ENCODE measurements around the gene UBAC2. TPM values are rescaled to one million over a fixed set of nuclear protein-coding genes. Genes with fewer than 3 reads are reported as not detected.

The UBAC2 gene
- total and polyA plus RNA-seq, 2 of the 8 experiments (the other 6 are each of a cell fraction or from before 2014, with no cell fraction given), result 75.9 to 76.9 TPM

DNA sequence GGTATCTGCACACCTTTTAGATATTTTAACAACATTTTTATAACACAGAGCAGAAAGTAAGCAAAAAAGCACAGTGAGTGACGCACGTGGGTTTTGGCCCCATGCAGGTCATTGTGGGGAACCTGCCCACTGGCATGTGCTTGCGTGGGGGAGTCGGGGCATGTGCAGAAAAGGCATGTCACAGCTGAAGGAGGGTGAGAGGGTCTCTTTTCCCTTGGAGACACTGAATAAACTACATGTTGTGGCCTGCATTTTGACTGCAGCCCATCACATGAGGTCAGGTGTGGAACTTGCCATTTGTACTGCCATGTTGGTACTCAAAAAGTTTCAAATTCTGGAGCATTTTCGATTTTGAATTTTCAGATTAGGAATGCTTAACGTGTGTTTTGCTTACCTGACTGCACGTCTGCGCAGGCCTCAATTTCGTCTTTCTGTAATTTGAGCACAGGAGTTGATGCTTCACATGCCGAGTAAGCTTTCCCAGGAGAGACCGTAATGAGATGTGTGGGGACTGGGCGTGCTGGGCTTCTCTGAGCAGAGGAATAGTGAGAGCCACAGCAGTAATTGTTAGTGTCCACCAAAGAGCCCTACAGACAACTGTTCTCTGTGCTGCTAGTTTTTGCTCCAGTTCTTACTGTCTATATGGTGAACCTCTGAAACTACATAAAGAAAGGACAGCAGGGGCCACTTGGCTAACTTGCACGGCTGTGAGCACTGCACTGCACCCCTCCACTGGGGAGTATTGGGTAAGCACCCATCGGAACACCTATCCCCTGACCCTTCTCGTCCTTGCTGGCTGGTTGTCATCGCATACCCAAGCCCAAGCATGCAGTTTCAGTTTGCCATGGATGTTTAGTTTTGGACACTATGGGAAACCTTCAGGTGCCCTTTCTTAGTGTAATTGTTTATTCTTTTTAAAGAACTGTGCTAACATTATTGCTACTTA is 179.5 kb downstream of the UBAC2 start:
- no peak overlapping the region for H4K5ac ChIP-seq (ENCODE audit: insufficient read length, low read depth, low read length)
- H3K18ac ChIP-seq (ENCODE audit: extremely low read depth, low read length), result no peak overlapping the region
- H2BK15ac ChIP-seq (ENCODE audit: low read length), result no peak overlapping the region
- ChIA-PET POLR2A (ENCODE audit: partially characterized antibody) (interaction anchor here (1.4 kb wide), 1 partner anchor 20 kb away, joined by 4 read pairs; no protein-coding TSS in a partner anchor), CTCF (ENCODE audit: partially characterized antibody) (interaction anchor here (1.1 to 16.2 kb wide), 9 partner anchors 8 to 204 kb away, joined by 3 to 227 read pairs (median 11); no protein-coding TSS in a partner anchor)
- no peak overlapping the region for H3K4me3 ChIP-seq (ENCODE audit: extremely low read depth in 1 of 4, insufficient read depth in 2 of 4, low read depth in 3 of 4, low read length in 4 of 4)
- no peak overlapping the region for H4K8ac ChIP-seq (ENCODE audit: extremely low read depth, insufficient read depth, low read length)
- TF ChIP-seq KDM4A (IDR thresholded peaks at IDR 0.05; ENCODE audit: low read depth, low read length, severe bottlenecking) (no peak), POLR2AphosphoS5 (IDR thresholded peaks at IDR 0.05; ENCODE audit: low read depth, low read length) (peak; percentile 21; the same call in 1 of the 2 replicates)
- no peaks in the 10 kb centered on the region for H3K23me2 ChIP-seq (ENCODE audit: low read depth, low read length)
- no peak overlapping the region for H3K23ac ChIP-seq (ENCODE audit: insufficient read length)
- no peak overlapping the region for H2BK120ac ChIP-seq (replicated peaks; ENCODE audit: low read depth, low read length)
- H2AFZ ChIP-seq (ENCODE audit: low read length), result no peak overlapping the region
- no peaks in the 10 kb centered on the region for H3K9me3 ChIP-seq (ENCODE audit: insufficient read depth in 2 of 2, low read depth in 1 of 2, low read length in 1 of 2)
- H3K4me2 ChIP-seq (ENCODE audit: insufficient read depth in 1 of 2, low read depth in 2 of 2, low read length in 2 of 2), result no peak overlapping the region; a peak in 1 of 4 replicates
- no peak overlapping the region for H2AK5ac ChIP-seq (ENCODE audit: low read depth, low read length)
- H3K14ac ChIP-seq (ENCODE audit: insufficient read length), result no peak overlapping the region
- no peaks in the 10 kb centered on the region for H4K20me1 ChIP-seq (replicated peaks in 1 of 2; ENCODE audit: control insufficient read depth in 1 of 2, insufficient read depth in 2 of 2, low read length in 2 of 2)
- no peak overlapping the region for H2BK5ac ChIP-seq (ENCODE audit: low read depth, low read length)
- no peak for FAIRE-seq
- H3K27me3 ChIP-seq (replicated peaks in 1 of 4; ENCODE audit: control insufficient read depth in 3 of 4, extremely low read depth in 1 of 4, insufficient read depth in 3 of 4, low read length in 3 of 4), result no peaks in the 10 kb centered on the region
- H3K56ac ChIP-seq (replicated peaks; ENCODE audit: insufficient read length, low read depth, low read length), result no peak overlapping the region
- no peak overlapping the region for H2BK12ac ChIP-seq (ENCODE audit: low read depth, low read length)
- peaks cover 2 to 19% (median 9%) of the 10 kb centered on the region in 4 experiments for H3K4me1 ChIP-seq (replicated peaks in 1 of 4; ENCODE audit: control insufficient read depth in 3 of 4, insufficient read depth in 4 of 4, low read length in 3 of 4)
- no peak overlapping the region for H3K27ac ChIP-seq (ENCODE audit: low read depth, low read length)
- no peak overlapping the region for H3K9ac ChIP-seq (replicated peaks in 1 of 4; ENCODE audit: extremely low read depth in 1 of 4, low read depth in 3 of 4, low read length in 3 of 4)
- no peak overlapping the region for H2BK20ac ChIP-seq (ENCODE audit: low read length)
- H4K91ac ChIP-seq (replicated peaks; ENCODE audit: insufficient read length, low read length), result peak overlapping the region; percentile 12
- DNase-seq (ENCODE audit: low read depth in 1 of 2, low spot score in 2 of 2), result peak in 1 of 2 experiments; percentile 29
- no peaks in the 10 kb centered on the region for H3K79me1 ChIP-seq (ENCODE audit: low read depth, low read length)
- H3K36me3 ChIP-seq (ENCODE audit: control insufficient read depth in 2 of 4, insufficient read depth in 4 of 4, low read length in 3 of 4), result no peaks in the 10 kb centered on the region
- H3K4ac ChIP-seq (replicated peaks; ENCODE audit: insufficient read length, low read depth, low read length), result no peak overlapping the region
- H3K79me2 ChIP-seq (ENCODE audit: control insufficient read depth in 1 of 2, insufficient read depth in 2 of 2, low read length in 2 of 2), result no peaks in the 10 kb centered on the region
- WGBS, 2 experiments (ENCODE audit: extremely low coverage in 1 of 2, insufficient coverage in 1 of 2, insufficient read length in 1 of 2, insufficient replicate concordance in 2 of 2, low coverage in 1 of 2, low lambda C conversion rate in 2 of 2, missing lambda C conversion rate in 1 of 2), result 88% methylated on average over 16 of the region's 16 CpGs; no CpG with 5 or more reads in 1 of the 2 experiments
